GM23248 (cell line): ENCODE results near the gene MYPOP. TPM values are rescaled to one million over a fixed set of nuclear protein-coding genes. Genes with fewer than 3 reads are reported as not detected.
A peak's percentile ranks its signal among the peaks of the same experiment; 100 is the strongest.

Experiments used
- DNase-seq: peaks from one replicate; pipeline ENCODE4 v3.0.0-alpha.2; 2015
- H2AFZ ChIP-seq: fragments of 200-600 bp; sonication (generic); 2 replicates; pipeline ENCODE4 v1.6.1; 2016; ENCODE audit warnings: antibody characterized with exemption
- H3F3A ChIP-seq: fragments of 200-600 bp; sonication (generic); 2 replicates; pipeline ENCODE4 v1.6.1; 2016; ENCODE audit warnings: mild to moderate bottlenecking, antibody characterized with exemption, mixed run types; ENCODE audit not compliant: insufficient read depth
- H3K27ac ChIP-seq: fragments of 200-600 bp; sonication (generic); 2 replicates; pipeline ENCODE4 v1.5.1; 2016; ENCODE audit warnings: mild to moderate bottlenecking
- H3K27me3 ChIP-seq: fragments of 200-600 bp; sonication (generic); replicated peaks from 2 replicates; pipeline ENCODE4 v1.6.1; 2016; ENCODE audit warnings: mild to moderate bottlenecking; ENCODE audit not compliant: insufficient read depth
- H3K36me3 ChIP-seq: fragments of 200-600 bp; sonication (generic); 2 replicates; pipeline ENCODE4 v1.6.1; 2016; ENCODE audit warnings: low read depth, mild to moderate bottlenecking
- H3K4me1 ChIP-seq: fragments of 200-600 bp; sonication (generic); 2 replicates; pipeline ENCODE4 v1.6.1; 2016; ENCODE audit warnings: mild to moderate bottlenecking; ENCODE audit not compliant: insufficient read depth
- H3K4me2 ChIP-seq: fragments of 200-600 bp; sonication (generic); one replicate; pipeline ENCODE4 v1.6.1; 2016; ENCODE audit warnings: mild to moderate bottlenecking; ENCODE audit not compliant: unreplicated experiment
- H3K4me3 ChIP-seq: fragments of 200-600 bp; sonication (generic); 2 replicates; pipeline ENCODE4 v1.5.1; 2016; ENCODE audit warnings: mild to moderate bottlenecking
- H3K79me2 ChIP-seq: fragments of 200-600 bp; sonication (generic); 2 replicates; pipeline ENCODE4 v1.6.1; 2016; ENCODE audit warnings: mild to moderate bottlenecking; ENCODE audit not compliant: insufficient read depth
- H3K9ac ChIP-seq: fragments of 200-600 bp; sonication (generic); 2 replicates; pipeline ENCODE4 v1.6.1; 2016; ENCODE audit warnings: mild to moderate bottlenecking
- H3K9me2 ChIP-seq: fragments of 200-600 bp; sonication (generic); 2 replicates; pipeline ENCODE4 v1.6.1; 2016; ENCODE audit warnings: mixed run types, mild to moderate bottlenecking, moderate library complexity; ENCODE audit not compliant: insufficient read depth
- H3K9me3 ChIP-seq: fragments of 200-600 bp; sonication (generic); one replicate; pipeline ENCODE4 v1.6.1; 2017; ENCODE audit warnings: low read depth
- H4K20me1 ChIP-seq: fragments of 200-600 bp; sonication (generic); 2 replicates; pipeline ENCODE4 v1.6.0; 2016; ENCODE audit not compliant: insufficient read depth
- EZH2 ChIP-seq: fragments of 200-600 bp; sonication (generic); IDR thresholded peaks from 2 replicates; pipeline ENCODE4 v1.6.1; 2018; ENCODE audit warnings: antibody characterized with exemption, mild to moderate bottlenecking; ENCODE audit not compliant: insufficient read depth, poor library complexity, severe bottlenecking
- EZH2phosphoT487 ChIP-seq: fragments of 200-600 bp; sonication (generic); IDR thresholded peaks from 2 replicates; pipeline ENCODE4 v1.6.1; 2018; ENCODE audit warnings: antibody characterized with exemption, moderate library complexity, mild to moderate bottlenecking, low read depth; ENCODE audit not compliant: insufficient read depth
- WGBS, 2 experiments: methylation state at CpG; one replicate each; pipeline ENCODE4 v1.1.6; 2015 to 2017; ENCODE audit warnings: low lambda C conversion rate in 2 of 2, low coverage in 1 of 2; ENCODE audit errors: missing lambda C conversion rate in 2 of 2; 5-methylcytosine and 5-hydroxymethylcytosine counted together
- in situ Hi-C: fragments of 300-500 bp; cut with MboI; formaldehyde crosslinking; loops from 2 replicates; pipeline ENCODE4 v1.15.0; 2020
- polyA plus RNA-seq: library from polyadenylated mRNA; unstranded; fragments of >200 nt; fragmentation: Nextera tagmentation; extraction: Ambion mirVana; gene quantifications from 2 replicates; pipeline ENCODE4 v1.2.1, GENCODE V29; 2016
- total RNA-seq: library from RNA; depleted of rRNA; stranded (reverse); fragments of >200 nt; shearing (Covaris generic); gene quantifications from 2 replicates; pipeline ENCODE4 v1.2.3, GENCODE V29; 2014

MYPOP gene
- total and polyA plus RNA-seq, 2 experiments from 2014 or later, result 1.6 to 3.5 TPM

DNA sequence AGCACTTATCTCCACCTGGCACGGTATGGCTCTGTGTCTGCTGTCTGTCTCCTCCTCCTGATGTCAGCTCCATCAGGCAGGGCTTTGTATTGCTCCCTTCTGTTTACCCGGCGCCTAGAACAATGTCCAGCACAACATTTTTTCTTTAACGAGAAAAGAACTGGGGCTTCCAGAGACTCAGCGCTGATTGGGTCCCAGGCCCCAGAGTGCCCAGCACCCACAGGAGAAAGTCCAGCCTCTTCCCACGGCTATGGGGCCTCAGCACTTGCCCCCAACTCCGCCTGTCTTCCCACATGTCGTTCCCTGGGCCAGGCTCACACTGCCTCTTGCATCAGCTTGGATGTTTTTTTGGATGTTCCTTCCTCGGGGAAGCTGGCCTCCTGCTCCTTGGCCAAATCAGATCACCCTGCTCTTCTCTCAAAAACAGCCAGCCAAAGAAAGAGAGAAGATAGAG lies 6.9 kb downstream of the MYPOP start:
- peaks cover 7% of the 10 kb centered on the region; the same call in 1 of the 2 replicates for H3K79me2 ChIP-seq
- in situ Hi-C loops, result no loop called here
- H3K9me2 ChIP-seq, result no peaks in the 10 kb centered on the region
- H3K36me3 ChIP-seq, result no peaks in the 10 kb centered on the region; the same call in 1 of the 2 replicates
- 49% methylated on average over 9 of the region's 9 CpGs for WGBS, 2 experiments
- H3K9ac ChIP-seq, result no peak overlapping the region
- no peaks in the 10 kb centered on the region for H3K9me3 ChIP-seq
- H3K4me2 ChIP-seq, result no peak overlapping the region
- H3K4me3 ChIP-seq, result no peak overlapping the region
- H3F3A ChIP-seq, result no peaks in the 10 kb centered on the region
- no peak for DNase-seq
- H3K27ac ChIP-seq, result no peak overlapping the region
- H2AFZ ChIP-seq, result no peak overlapping the region
- H3K27me3 ChIP-seq, result no peaks in the 10 kb centered on the region
- no peak for TF ChIP-seq EZH2phosphoT487
- no peak for TF ChIP-seq EZH2
- no peaks in the 10 kb centered on the region for H3K4me1 ChIP-seq
- H4K20me1 ChIP-seq, result no peaks in the 10 kb centered on the region

DNA sequence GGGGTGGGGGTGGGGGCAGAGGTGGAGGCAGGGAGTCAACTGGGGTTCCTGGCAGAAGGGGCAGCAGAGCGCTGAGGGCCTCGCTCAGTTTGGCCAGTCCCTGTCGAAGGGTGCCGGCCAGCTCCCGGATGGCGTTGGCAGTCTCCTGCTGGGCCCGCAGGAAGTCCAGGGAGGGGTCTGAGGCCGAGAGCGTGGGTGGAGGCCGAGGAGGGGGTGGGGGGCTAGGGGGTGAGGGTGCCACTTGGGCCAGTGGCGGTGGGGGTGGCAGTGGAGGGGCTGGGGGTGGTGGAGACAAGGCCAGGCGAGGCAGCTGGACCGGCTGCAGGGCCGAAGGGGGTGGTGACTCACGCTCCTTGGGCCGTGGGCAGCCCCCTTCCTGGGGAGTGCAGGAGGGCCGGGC lies 11.5 kb downstream of the MYPOP start:
- H3K9ac ChIP-seq, result no peak overlapping the region
- TF ChIP-seq EZH2phosphoT487 (no peak), EZH2 (no peak)
- H3F3A ChIP-seq, result peaks cover 5% of the 10 kb centered on the region; the same call in 1 of the 2 replicates
- H2AFZ ChIP-seq, result no peak overlapping the region
- no peaks in the 10 kb centered on the region for H4K20me1 ChIP-seq
- WGBS, 2 experiments, result 0 to 77% methylated on average over 1 to 17 of the region's 17 CpGs
- no peaks in the 10 kb centered on the region for H3K79me2 ChIP-seq
- no peaks in the 10 kb centered on the region for H3K9me2 ChIP-seq
- H3K4me2 ChIP-seq, result no peak overlapping the region
- in situ Hi-C loops, result no loop called here
- no peaks in the 10 kb centered on the region for H3K36me3 ChIP-seq
- H3K27me3 ChIP-seq, result no peaks in the 10 kb centered on the region
- H3K9me3 ChIP-seq, result no peaks in the 10 kb centered on the region
- DNase-seq, result no peak
- H3K4me3 ChIP-seq, result no peak overlapping the region
- H3K4me1 ChIP-seq, result peaks cover 4% of the 10 kb centered on the region; the same call in 1 of the 2 replicates
- no peak overlapping the region for H3K27ac ChIP-seq

DNA sequence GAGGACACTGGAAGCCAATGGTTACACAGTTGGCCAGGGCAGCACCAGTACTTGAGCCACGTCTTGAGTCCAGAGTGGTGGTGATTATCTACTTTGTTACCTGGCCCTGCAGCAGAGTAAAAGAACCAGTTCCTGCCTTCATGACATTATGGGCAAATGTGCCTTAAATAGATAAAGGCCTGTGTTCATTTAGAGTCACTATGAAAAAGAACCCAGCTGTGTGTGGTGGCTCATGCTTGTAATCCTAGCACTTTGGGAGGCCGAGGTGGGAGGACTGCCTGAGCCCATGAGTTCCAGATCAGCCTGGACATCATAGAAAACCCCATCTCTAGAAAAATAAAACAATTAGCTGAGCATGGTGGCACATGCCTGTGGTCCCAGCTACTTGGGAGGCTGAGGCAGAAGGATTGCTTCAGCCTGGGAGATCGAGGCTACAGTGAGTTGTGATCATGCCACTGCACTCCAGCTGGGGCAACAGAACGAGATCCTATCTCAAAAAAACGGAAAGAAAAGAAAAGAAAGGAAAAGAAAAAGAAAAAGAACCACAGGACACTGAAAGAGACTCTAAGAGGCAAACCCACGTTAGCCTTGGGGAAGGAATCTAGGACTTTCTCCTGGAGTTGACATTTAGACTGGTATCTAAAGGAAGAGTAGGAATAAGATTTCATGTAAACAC lies 13.1 kb downstream of the MYPOP start:
- H3K4me3 ChIP-seq, result no peak overlapping the region
- no peak overlapping the region for H3K9ac ChIP-seq
- no peak overlapping the region for H3K4me2 ChIP-seq
- H3K79me2 ChIP-seq, result peaks cover 13% of the 10 kb centered on the region
- H3K9me2 ChIP-seq, result no peaks in the 10 kb centered on the region
- H3K36me3 ChIP-seq, result no peaks in the 10 kb centered on the region
- in situ Hi-C loops, result no loop called here
- peaks cover 4% of the 10 kb centered on the region; the same call in 1 of the 2 replicates for H3K4me1 ChIP-seq
- TF ChIP-seq EZH2, result no peak
- TF ChIP-seq EZH2phosphoT487, result no peak
- no peaks in the 10 kb centered on the region for H3K9me3 ChIP-seq
- H3K27ac ChIP-seq, result no peak overlapping the region
- DNase-seq, result no peak
- peaks cover 5% of the 10 kb centered on the region; the same call in 1 of the 2 replicates for H3F3A ChIP-seq
- no peaks in the 10 kb centered on the region for H4K20me1 ChIP-seq
- H2AFZ ChIP-seq, result no peak overlapping the region
- WGBS, 2 experiments, result 56 to 57% methylated on average over 5 to 6 of the region's 6 CpGs
- no peaks in the 10 kb centered on the region for H3K27me3 ChIP-seq

DNA sequence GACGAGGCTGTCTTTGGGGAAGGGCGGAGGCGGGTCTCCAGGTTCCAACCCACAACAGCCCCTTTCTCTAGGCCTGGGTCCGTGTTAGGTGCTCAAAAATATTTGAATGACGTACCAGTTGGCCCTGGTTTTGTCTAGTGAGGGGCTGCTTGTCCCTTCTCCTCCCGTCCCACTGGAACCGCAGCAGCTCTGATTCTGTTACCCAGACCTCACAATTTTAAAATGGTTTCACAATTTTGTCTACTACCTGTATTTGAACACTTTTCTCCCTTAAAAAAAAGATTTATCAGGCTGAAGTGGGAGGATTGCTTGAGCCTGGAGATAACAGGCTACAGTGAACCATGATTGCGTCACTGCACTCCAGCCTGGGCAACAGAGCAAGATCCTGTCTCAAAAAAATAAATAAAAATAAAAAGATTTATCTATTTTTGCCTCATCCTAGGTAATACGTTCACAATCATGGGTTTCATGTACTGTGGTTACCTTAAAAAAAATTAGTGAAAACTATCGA lies 15.2 kb downstream of the MYPOP start:
- no peaks in the 10 kb centered on the region for H3K9me3 ChIP-seq
- peak overlapping the region; percentile 89 for H3K4me3 ChIP-seq
- H3K27ac ChIP-seq, result peak overlapping the region; percentile 79
- H3K27me3 ChIP-seq, result no peaks in the 10 kb centered on the region
- H3K4me2 ChIP-seq, result peak overlapping the region; percentile 83
- in situ Hi-C loops, result no loop called here
- no peaks in the 10 kb centered on the region for H3K36me3 ChIP-seq
- 42 to 48% methylated on average over 10 of the region's 10 CpGs for WGBS, 2 experiments
- TF ChIP-seq EZH2phosphoT487 (no peak), EZH2 (no peak)
- H2AFZ ChIP-seq, result peak overlapping the region; percentile 88
- peaks cover 4% of the 10 kb centered on the region for H3K4me1 ChIP-seq
- no peaks in the 10 kb centered on the region for H4K20me1 ChIP-seq
- peak overlapping the region; percentile 92 for H3K9ac ChIP-seq
- H3F3A ChIP-seq, result peaks cover 5% of the 10 kb centered on the region; the same call in 1 of the 2 replicates
- DNase-seq, result no peak
- no peaks in the 10 kb centered on the region for H3K9me2 ChIP-seq
- H3K79me2 ChIP-seq, result peaks cover 21% of the 10 kb centered on the region
